Stimulated activated CD4-positive, alpha-beta T cell treated with anti-CD3 and anti-CD28 coated beads, Interleukin-1b, Interleukin-23, amount 100 ng/mL, for 4 hours (primary cell): ENCODE data around the gene DNASE1L1.

Source experiments
- DNase-seq, 2 donors: peaks; one replicate each; pipeline ENCODE4 v3.0.0-alpha.2; 2020; ENCODE audit warnings: low read depth in 2 of 2

Gene DNASE1L1

GRCh38 chrX:154409222-154409871, at the start of gene DNASE1L1:
Gene DNASE1L1, minus strand, starts transcription at chrX:154409254. Its CDS starts 3,686 bp downstream, at chrX:154405568.
- DNase-seq, result no peak

- DNase-seq, result peak; percentile 55 to 59
These were observed 49.3 kb upstream of the DNASE1L1 start, which contains the start of gene PLXNA3 for GRCh38 chrX:154458116-154458953. Gene PLXNA3, plus strand, starts transcription at chrX:154458281. Its CDS starts 1,903 bp downstream, at chrX:154460184.

GRCh38 chrX:154457491-154458115, 48.5 kb upstream of the DNASE1L1 start:
- DNase-seq, result peak; percentile 25 to 42

- no peak for DNase-seq
These were observed 43.8 kb upstream of the DNASE1L1 start for GRCh38 chrX:154452823-154453222.

GRCh38 chrX:154450312-154450711, 41.3 kb upstream of the DNASE1L1 start:
- no peak for DNase-seq

- no peak for DNase-seq
These were observed 40.6 kb upstream of the DNASE1L1 start for GRCh38 chrX:154449618-154450017.

GRCh38 chrX:154448484-154448883, 39.4 kb upstream of the DNASE1L1 start:
- no peak for DNase-seq

GRCh38 chrX:154446430-154446829, 37.4 kb upstream of the DNASE1L1 start:
- DNase-seq, result no peak

GRCh38 chrX:154445776-154446175, 36.7 kb upstream of the DNASE1L1 start:
- no peak for DNase-seq

- no peak for DNase-seq
These were observed 35.7 kb upstream of the DNASE1L1 start for GRCh38 chrX:154444755-154445246.

- DNase-seq, result peak; percentile 37 to 73
These were observed 35.1 kb upstream of the DNASE1L1 start, which contains the start of gene FAM50A for GRCh38 chrX:154443992-154444754. Gene FAM50A, plus strand, starts transcription at chrX:154444141. Its CDS starts 95 bp downstream, at chrX:154444236.

- DNase-seq, result no peak
These were observed 34.4 kb upstream of the DNASE1L1 start for GRCh38 chrX:154443479-154443910.

GRCh38 chrX:154441984-154442707, 33.1 kb upstream of the DNASE1L1 start:
- no peak for DNase-seq

- no peak for DNase-seq
These were observed 32.5 kb upstream of the DNASE1L1 start for GRCh38 chrX:154441564-154441963.

- DNase-seq, result no peak
These were observed 31.7 kb upstream of the DNASE1L1 start for GRCh38 chrX:154440623-154441357.

- no peak for DNase-seq
These were observed 30.8 kb upstream of the DNASE1L1 start for GRCh38 chrX:154439841-154440240.

GRCh38 chrX:154437971-154438893, 29.2 kb upstream of the DNASE1L1 start:
- DNase-seq, result no peak

- DNase-seq, result peak; percentile 27 to 40
These were observed 28.1 kb upstream of the DNASE1L1 start, which contains the start of gene GDI1 for GRCh38 chrX:154436983-154437752. Gene GDI1, plus strand, starts transcription at chrX:154437154. Its CDS starts 101 bp downstream, at chrX:154437255.
